GM12865 (cell line): ENCODE results near the gene CST8.

ENCODE experiments used
- DNase-seq: peaks from one replicate; pipeline ENCODE4 v3.0.0; 2010; ENCODE audit warnings: low read depth
- H3K4me3 ChIP-seq: 2 replicates; pipeline ENCODE4 v1.5.1; 2011; ENCODE audit warnings: mild to moderate bottlenecking, low read depth, low read length, control low read depth
- CTCF ChIP-seq: IDR thresholded peaks from 2 replicates; pipeline ENCODE4 v1.5.1; 2011; ENCODE audit warnings: low read length, control low read depth, low read depth, inconsistent platforms; ENCODE audit not compliant: insufficient read depth; ENCODE audit errors: missing control alignments

The CST8 gene

GRCh38 chr20:23532533-23532932 lies 41.6 kb downstream of the CST8 start:
- DNase-seq, result no peak
- H3K4me3 ChIP-seq, result no peak overlapping the region
- TF ChIP-seq CTCF, result no peak

GRCh38 chr20:23533161-23533560 lies 42.2 kb downstream of the CST8 start:
- no peak for DNase-seq
- no peak overlapping the region for H3K4me3 ChIP-seq

GRCh38 chr20:23534801-23535593 lies 44.1 kb downstream of the CST8 start:
- no peak for DNase-seq
- H3K4me3 ChIP-seq, result no peak overlapping the region
- TF ChIP-seq CTCF, result no peak

More at GRCh38 chr20:23533161-23533560, 42.2 kb downstream of the CST8 start:
- no peak for TF ChIP-seq CTCF

- H3K4me3 ChIP-seq, result no peak overlapping the region
Observed at GRCh38 chr20:23536328-23536974, 45.5 kb downstream of the CST8 start.

GRCh38 chr20:23537030-23537429 lies 46.1 kb downstream of the CST8 start:
- no peak for DNase-seq
- TF ChIP-seq CTCF, result no peak
- H3K4me3 ChIP-seq, result no peak overlapping the region

More at GRCh38 chr20:23536328-23536974, 45.5 kb downstream of the CST8 start:
- DNase-seq, result no peak
- no peak for TF ChIP-seq CTCF

- TF ChIP-seq CTCF, result no peak
- H3K4me3 ChIP-seq, result no peak overlapping the region
Observed at GRCh38 chr20:23540624-23541023, 49.7 kb downstream of the CST8 start.

More at GRCh38 chr20:23540624-23541023, 49.7 kb downstream of the CST8 start:
- no peak for DNase-seq
